Thoracic aorta (tissue), 2 donors: ENCODE results near the gene SNPH. TPM values are rescaled to one million over a fixed set of nuclear protein-coding genes. Genes with fewer than 3 reads are reported as not detected.

Experiments used
- total RNA-seq, 2 donors: library from RNA; depleted of rRNA; stranded (reverse); fragments of >200 nt; gene quantifications; one replicate each; pipeline versions ENCODE4 v1.1.0 to v1.2.3, GENCODE V29; 2016

The SNPH gene
- total RNA-seq, 2 donors from 2014 or later: 13.4 to 14.6 TPM

Other genes starting within 250 kb of the SNPH start
- 100 to 1,000 TPM in 1 of 2 donors, 10 to 100 TPM in 1; 86.7 to 116 TPM for gene PSMF1, start 147.7 kb upstream of the SNPH start, total RNA-seq
- gene TMEM74B, start 81.3 kb upstream of the SNPH start, total RNA-seq: not detected
- gene C20orf202, start 62.8 kb upstream of the SNPH start, total RNA-seq: 1 to 10 TPM in 1 of 2 donors, not detected in 1; 1.7 TPM
- not detected for gene RAD21L1, start 40.2 kb upstream of the SNPH start, total RNA-seq
- gene SDCBP2, start 62.8 kb downstream of the SNPH start, total RNA-seq: 10 to 100 TPM in 1 of 2 donors, 1 to 10 TPM in 1; 4.1 to 10.2 TPM
- gene FKBP1A, start 126.8 kb downstream of the SNPH start, total RNA-seq: 100 to 1,000 TPM in 1 of 2 donors, 10 to 100 TPM in 1; 69.9 to 184 TPM
- 10 to 100 TPM; 26.9 to 49.7 TPM for gene NSFL1C, start 200.6 kb downstream of the SNPH start, total RNA-seq
- 10 to 100 TPM; 11.0 to 29.8 TPM for gene SIRPB2, start 225.1 kb downstream of the SNPH start, total RNA-seq